Stimulated activated CD4-positive, alpha-beta T cell treated with anti-CD3 and anti-CD28 coated beads, Interleukin-4, amount 100 ng/mL, for 24 hours (primary cell): ENCODE results near the gene CSAD.
A peak's percentile ranks its signal among the peaks of the same experiment; 100 is the strongest.
"Not testable (repeated sequence)": the region's sequence is repeated elsewhere in the genome, so short reads cannot be mapped to it uniquely, and the experiment has no call there.

Experiments
- DNase-seq: peaks from one replicate; pipeline ENCODE4 v3.0.0-alpha.2; 2020

Gene CSAD

GRCh38 chr12:53197011-53197640 lies 16.4 kb upstream of the CSAD start:
- no peak for DNase-seq

GRCh38 chr12:53196486-53196885 lies 15.8 kb upstream of the CSAD start:
- no peak for DNase-seq

- DNase-seq: no peak
Observed at GRCh38 chr12:53195516-53196420, 15.0 kb upstream of the CSAD start.

GRCh38 chr12:53194973-53195372 lies 14.2 kb upstream of the CSAD start:
- DNase-seq: no peak

GRCh38 chr12:53193985-53194716 lies 13.4 kb upstream of the CSAD start:
- no peak for DNase-seq

GRCh38 chr12:53193040-53193439 lies 12.3 kb upstream of the CSAD start:
- DNase-seq: no peak

GRCh38 chr12:53192531-53193021 lies 11.9 kb upstream of the CSAD start:
- no peak for DNase-seq

- DNase-seq: no peak
Observed at GRCh38 chr12:53191885-53192530, 11.3 kb upstream of the CSAD start.

GRCh38 chr12:53191096-53191884 lies 10.6 kb upstream of the CSAD start:
- DNase-seq: no peak

GRCh38 chr12:53190108-53190729 lies 9.5 kb upstream of the CSAD start:
- DNase-seq: peak; percentile 51

- no peak for DNase-seq
Observed at GRCh38 chr12:53187145-53187899, 6.6 kb upstream of the CSAD start.

- DNase-seq: no peak
Observed at GRCh38 chr12:53186745-53187144, 6.0 kb upstream of the CSAD start.

- DNase-seq: no peak
Observed at GRCh38 chr12:53185582-53186153, 4.9 kb upstream of the CSAD start.

GRCh38 chr12:53184828-53185227 lies 4.1 kb upstream of the CSAD start:
- DNase-seq: no peak

- no peak for DNase-seq
Observed at GRCh38 chr12:53182903-53183302, 2.2 kb upstream of the CSAD start.

- DNase-seq: no peak
Observed at GRCh38 chr12:53181935-53182334, 1.2 kb upstream of the CSAD start.

- peak; percentile 76 for DNase-seq
Observed at GRCh38 chr12:53180931-53181645, 363 bp upstream of the CSAD start.

GRCh38 chr12:53179687-53180219 lies 972 bp downstream of the CSAD start:
- DNase-seq: no peak

GRCh38 chr12:53178803-53179202 lies 1.9 kb downstream of the CSAD start:
- not testable (repeated sequence) for DNase-seq
